Measurements from ENCODE around the gene RPH3AL.

RPH3AL gene

GRCh38 chr17:291587-291986 lies 61.0 kb downstream of the RPH3AL start:
- DNase-seq: no peak
- Histone ChIP-seq H3K36me3 (replicated peaks) (no peaks in the 10 kb centered on the region), H3K27ac (no peak overlapping the region), H3K4me3 (ENCODE audit: low read depth, low read length) (no peak overlapping the region), H3K27me3 (replicated peaks) (peaks cover 5% of the 10 kb centered on the region)
- no peak for TF ChIP-seq CTCF (IDR thresholded peaks at IDR 0.05; ENCODE audit: low read depth, low read length, missing control alignments)
- in situ Hi-C loops (cut with HindIII; ENCODE audit: low pct_ligation_motif_present, low sequenced_read_pairs): no loop called here

- DNase-seq: no peak
- Histone ChIP-seq H3K4me3 (ENCODE audit: low read depth, low read length) (no peak overlapping the region), H3K27me3 (replicated peaks) (peaks cover 4% of the 10 kb centered on the region), H3K27ac (no peak overlapping the region), H3K36me3 (replicated peaks) (no peaks in the 10 kb centered on the region)
- in situ Hi-C loops (cut with HindIII; ENCODE audit: low pct_ligation_motif_present, low sequenced_read_pairs): no loop called here
- TF ChIP-seq CTCF (IDR thresholded peaks at IDR 0.05; ENCODE audit: low read depth, low read length, missing control alignments): no peak
These were observed 62.0 kb downstream of the RPH3AL start for GRCh38 chr17:290626-291025.

- in situ Hi-C loops (cut with HindIII; ENCODE audit: low pct_ligation_motif_present, low sequenced_read_pairs): no loop called here
- Histone ChIP-seq H3K27me3 (replicated peaks) (peaks cover 4% of the 10 kb centered on the region), H3K4me3 (ENCODE audit: low read depth, low read length) (no peak overlapping the region), H3K27ac (no peak overlapping the region), H3K36me3 (replicated peaks) (no peaks in the 10 kb centered on the region)
- no peak for TF ChIP-seq CTCF (IDR thresholded peaks at IDR 0.05; ENCODE audit: low read depth, low read length, missing control alignments)
- no peak for DNase-seq
These were observed 62.5 kb downstream of the RPH3AL start for GRCh38 chr17:290121-290521.

- Histone ChIP-seq H3K27me3 (replicated peaks) (peaks cover 4% of the 10 kb centered on the region), H3K36me3 (replicated peaks) (no peaks in the 10 kb centered on the region), H3K4me3 (ENCODE audit: low read depth, low read length) (no peak overlapping the region), H3K27ac (no peak overlapping the region)
- DNase-seq: no peak
- TF ChIP-seq CTCF (IDR thresholded peaks at IDR 0.05; ENCODE audit: low read depth, low read length, missing control alignments): no peak
- in situ Hi-C loops (cut with HindIII; ENCODE audit: low pct_ligation_motif_present, low sequenced_read_pairs): no loop called here
These were observed 63.2 kb downstream of the RPH3AL start for GRCh38 chr17:289409-289808.

GRCh38 chr17:288802-289356 lies 63.7 kb downstream of the RPH3AL start:
- Histone ChIP-seq H3K27me3 (replicated peaks) (peaks cover 4% of the 10 kb centered on the region), H3K27ac (no peak overlapping the region), H3K4me3 (ENCODE audit: low read depth, low read length) (no peak overlapping the region), H3K36me3 (replicated peaks) (no peaks in the 10 kb centered on the region)
- in situ Hi-C loops (cut with HindIII; ENCODE audit: low pct_ligation_motif_present, low sequenced_read_pairs): no loop called here
- no peak for TF ChIP-seq CTCF (IDR thresholded peaks at IDR 0.05; ENCODE audit: low read depth, low read length, missing control alignments)
- no peak for DNase-seq

- peaks cover 2% of the 10 kb centered on the region for H3K27me3 ChIP-seq (replicated peaks)
- no peaks in the 10 kb centered on the region for H3K36me3 ChIP-seq (replicated peaks)
- no peak overlapping the region for H3K27ac ChIP-seq
- DNase-seq: no peak
- no peak overlapping the region for H3K4me3 ChIP-seq (ENCODE audit: low read depth, low read length)
- TF ChIP-seq CTCF (IDR thresholded peaks at IDR 0.05; ENCODE audit: low read depth, low read length, missing control alignments): no peak
- in situ Hi-C loops (cut with HindIII; ENCODE audit: low pct_ligation_motif_present, low sequenced_read_pairs): no loop called here
These were observed 66.0 kb downstream of the RPH3AL start for GRCh38 chr17:286571-286970.

Data from brain microvascular endothelial cell (primary cell).